Stimulated activated CD8-positive, alpha-beta memory T cell treated with anti-CD3 and anti-CD28 coated beads, Interleukin-7, amount 100 ng/mL, for 1 hour (primary cell): ENCODE data around the gene HOXA13.

Experiments
- DNase-seq, 2 donors: peaks; one replicate each; pipeline ENCODE4 v3.0.0-alpha.2; 2020; ENCODE audit warnings: low read depth in 2 of 2

Gene HOXA13

GRCh38 chr7:27159266-27160144 lies 40.4 kb downstream of the HOXA13 start:
- DNase-seq, result no peak

GRCh38 chr7:27158436-27159265 lies 41.2 kb downstream of the HOXA13 start:
- DNase-seq, result no peak

- no peak for DNase-seq
Observed at GRCh38 chr7:27157702-27158431, 42.0 kb downstream of the HOXA13 start.

- DNase-seq, result no peak
Observed at GRCh38 chr7:27156916-27157701, 42.8 kb downstream of the HOXA13 start.

- DNase-seq, result no peak
Observed at GRCh38 chr7:27156508-27156898, 43.4 kb downstream of the HOXA13 start, which contains the start of gene HOXA7. Gene HOXA7, minus strand, starts transcription at chr7:27156675. Its CDS starts 130 bp downstream, at chr7:27156545.

GRCh38 chr7:27155816-27156507 lies 43.9 kb downstream of the HOXA13 start:
- no peak for DNase-seq

GRCh38 chr7:27154901-27155815 lies 44.7 kb downstream of the HOXA13 start:
- DNase-seq, result no peak

- no peak for DNase-seq
Observed at GRCh38 chr7:27154369-27154768, 45.5 kb downstream of the HOXA13 start.

- DNase-seq, result no peak
Observed at GRCh38 chr7:27153526-27153925, 46.4 kb downstream of the HOXA13 start.

GRCh38 chr7:27152816-27153442 lies 47.0 kb downstream of the HOXA13 start:
- no peak for DNase-seq

- DNase-seq, result no peak
Observed at GRCh38 chr7:27151931-27152815, 47.7 kb downstream of the HOXA13 start, which contains the start of gene HOXA3. Gene HOXA3, minus strand, starts transcription at chr7:27152583. Its CDS starts 41,943 bp downstream, at chr7:27110640.

GRCh38 chr7:27151341-27151930 lies 48.5 kb downstream of the HOXA13 start:
- DNase-seq, result no peak

- DNase-seq, result no peak
Observed at GRCh38 chr7:27150568-27151340, 49.1 kb downstream of the HOXA13 start.

- DNase-seq, result no peak
Observed at GRCh38 chr7:27149842-27150567, 49.9 kb downstream of the HOXA13 start.

- DNase-seq, result no peak
Observed at GRCh38 chr7:27148756-27149641, 50.9 kb downstream of the HOXA13 start.
